NB4 (cell line): Measurements from ENCODE around the gene CDC7.

Experiments used
- CTCF ChIP-seq: IDR thresholded peaks from one replicate; pipeline ENCODE4 v1.5.1; 2012; ENCODE audit warnings: low read depth, low read length
- TF ChIP-seq, protein P1 (sequence below): IDR thresholded peaks from 2 replicates; pipeline ENCODE4 v1.6.1; 2011; ENCODE audit warnings: low read depth, low read length

- TF ChIP-seq CTCF = no peak
- TF ChIP-seq, protein P1, sequence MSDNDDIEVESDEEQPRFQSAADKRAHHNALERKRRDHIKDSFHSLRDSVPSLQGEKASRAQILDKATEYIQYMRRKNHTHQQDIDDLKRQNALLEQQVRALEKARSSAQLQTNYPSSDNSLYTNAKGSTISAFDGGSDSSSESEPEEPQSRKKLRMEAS = no peak
Observed at GRCh38 chr1:91553177-91553591, 52.5 kb downstream of the CDC7 start.
